ENCODE results near the gene ZNF383. TPM values are rescaled to one million over a fixed set of nuclear protein-coding genes. Genes with fewer than 3 reads are reported as not detected.
"Not testable (repeated sequence)": the region's sequence is repeated elsewhere in the genome, so short reads cannot be mapped to it uniquely, and the experiment has no call there.

Gene ZNF383
- total RNA-seq: 10 to 100 TPM in 1 of 2 donors, 1 to 10 TPM in 1; 9.0 to 19.9 TPM
- 1 to 10 TPM; 2.9 to 6.0 TPM for polyA plus RNA-seq
- long read RNA-seq, donor 1: 0 reads
- long read RNA-seq, donor 2: 0 reads
- long read RNA-seq, donor 3: 0 reads
- long read RNA-seq, donor 4: 0 reads
- long read RNA-seq, donor 5, partial matches to known transcripts: 0 of 1 reads
- long read RNA-seq, donor 5, other reads (novel, unspliced or antisense): 0 of 1 reads

DNA sequence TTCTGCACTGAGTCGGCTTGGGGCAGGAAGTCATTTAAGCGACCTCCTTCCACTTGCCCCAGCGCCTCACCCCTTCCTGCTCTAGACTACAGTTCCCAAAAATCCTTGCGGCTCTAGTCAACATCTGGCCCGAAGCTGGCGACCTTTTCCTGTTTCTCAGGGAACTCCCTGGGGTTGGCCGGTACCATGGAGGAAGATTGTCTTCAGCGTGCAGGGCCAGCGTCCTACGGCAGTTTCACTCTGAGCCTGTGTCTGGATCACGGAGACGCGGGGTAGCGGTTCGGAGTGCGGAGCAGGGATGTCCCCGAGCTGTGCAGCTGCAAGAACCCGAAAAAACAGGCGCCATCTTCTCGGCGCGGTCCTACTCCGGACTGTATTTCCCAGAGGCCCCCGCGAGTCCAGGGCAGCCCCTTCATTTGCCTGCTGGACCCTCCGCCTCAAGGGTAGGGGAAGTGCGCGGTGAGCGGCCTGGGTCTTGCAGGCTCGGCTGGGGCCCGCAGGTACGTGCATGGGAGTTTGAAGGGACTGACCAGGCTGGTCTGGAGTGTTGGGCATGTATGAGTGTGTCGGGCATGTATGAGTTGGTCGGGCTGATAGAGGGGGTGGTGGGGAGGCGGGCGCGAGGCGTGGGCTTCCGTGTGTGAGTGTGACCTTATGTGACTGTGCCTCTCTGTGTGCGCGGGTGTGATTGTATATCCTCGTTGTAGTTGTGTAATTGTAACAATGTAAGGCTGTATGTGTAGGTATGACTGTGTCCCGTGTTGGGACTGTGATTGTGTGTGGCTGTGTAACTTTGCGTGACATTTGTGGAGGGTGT is at the start of gene ZNF383:
Gene ZNF383, plus strand, starts transcription at position 440 of the 817 bp plus-strand sequence. CDS start 12,240 bp downstream, outside the sequence.
- H3K9ac ChIP-seq (ENCODE audit: insufficient read depth in 1 of 2, low read length in 2 of 2): peak within 1 kb of the TSS; percentile 86 to 96
- peaks cover 0 to 7% (median 2%) of the 10 kb centered on the region in 5 donors for H3K4me1 ChIP-seq (ENCODE audit: control insufficient read depth in 5 of 5, insufficient read depth in 5 of 5, low read length in 5 of 5)
- H3K4me3 ChIP-seq: peak within 1 kb of the TSS; percentile 95
- H3K36me3 ChIP-seq (ENCODE audit: control insufficient read depth in 4 of 4, insufficient read depth in 4 of 4, low read length in 4 of 4): peaks cover 2 to 5% (median 4%) of the 10 kb centered on the region in 4 donors
- ATAC-seq (ENCODE audit: insufficient read depth, low FRiP score): peak; percentile 97
- peak within 1 kb of the TSS; percentile 95 to 97 for H3K27ac ChIP-seq (ENCODE audit: low read depth in 1 of 2, low read length in 1 of 2)
- H3K9me3 ChIP-seq (ENCODE audit: control insufficient read depth in 4 of 4, insufficient read depth in 3 of 4, low read length in 3 of 4): peaks cover 0 to 4% (median 0%) of the 10 kb centered on the region in 4 donors
- 1% methylated on average over 44 of the region's 44 CpGs for WGBS, 2 donors
- H3K27me3 ChIP-seq (ENCODE audit: control insufficient read depth in 3 of 3, insufficient read depth in 3 of 3, low read length in 2 of 3): no peaks in the 10 kb centered on the region
- no peak for TF ChIP-seq CTCF (IDR thresholded peaks at IDR 0.05; ENCODE audit: control extremely low read depth, extremely low read depth)
- DNase-seq: peak; percentile 93 to 97 (median 97)

GRCh38 chr19:37172368-37173366 is 45.3 kb upstream of the ZNF383 start, which contains the start of gene ZNF585A:
ZNF585A (minus strand) TSS chr19:37172695; CDS start chr19:37169910, 2,785 bp downstream.
- peak within 1 kb of the TSS; percentile 81 to 99 for H3K9ac ChIP-seq (ENCODE audit: insufficient read depth in 1 of 2, low read length in 2 of 2)
- H3K27ac ChIP-seq (ENCODE audit: low read depth in 1 of 2, low read length in 1 of 2): peak within 1 kb of the TSS; percentile 13 to 74
- peaks cover 0 to 23% (median 12%) of the 10 kb centered on the region in 4 donors for H3K36me3 ChIP-seq (ENCODE audit: control insufficient read depth in 4 of 4, insufficient read depth in 4 of 4, low read length in 4 of 4)
- ATAC-seq (ENCODE audit: insufficient read depth, low FRiP score): peak; percentile 98
- peaks cover 0 to 3% (median 0%) of the 10 kb centered on the region in 5 donors for H3K4me1 ChIP-seq (ENCODE audit: control insufficient read depth in 5 of 5, insufficient read depth in 5 of 5, low read length in 5 of 5)
- peak; percentile 7 for TF ChIP-seq CTCF (IDR thresholded peaks at IDR 0.05; ENCODE audit: control extremely low read depth, extremely low read depth)
- WGBS, 2 donors: 5 to 6% methylated on average over 30 of the region's 30 CpGs
- H3K4me3 ChIP-seq: peak within 1 kb of the TSS; percentile 57
- DNase-seq: peak; percentile 95 to 99 (median 98)
- H3K9me3 ChIP-seq (ENCODE audit: control insufficient read depth in 4 of 4, insufficient read depth in 3 of 4, low read length in 3 of 4): peaks cover 0 to 14% (median 7%) of the 10 kb centered on the region in 4 donors
- no peaks in the 10 kb centered on the region for H3K27me3 ChIP-seq (ENCODE audit: control insufficient read depth in 3 of 3, insufficient read depth in 3 of 3, low read length in 2 of 3)

DNA sequence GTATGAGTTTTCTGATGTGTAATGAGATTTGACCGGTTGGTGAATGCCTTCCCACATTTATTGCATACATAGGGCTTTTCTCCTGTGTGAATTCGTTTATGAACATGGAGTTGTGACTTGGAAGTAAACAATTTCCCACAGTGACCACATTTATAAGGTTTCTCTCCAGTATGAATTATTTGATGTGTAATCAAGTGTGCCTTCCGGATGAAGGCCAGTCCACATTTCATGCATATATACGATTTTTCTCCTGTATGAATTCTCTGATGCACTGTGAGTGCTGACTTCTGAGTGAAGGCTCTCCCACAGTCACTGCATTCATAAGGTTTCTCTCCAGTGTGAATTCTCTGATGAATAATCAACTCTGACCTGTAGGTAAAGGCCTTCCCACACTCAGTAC is 31.9 kb upstream of the ZNF383 start:
- ATAC-seq (ENCODE audit: insufficient read depth, low FRiP score); H3K27ac ChIP-seq (ENCODE audit: low read depth in 1 of 2, low read length in 1 of 2); H3K4me1 ChIP-seq (ENCODE audit: control insufficient read depth in 5 of 5, insufficient read depth in 5 of 5, low read length in 5 of 5); H3K9ac ChIP-seq (ENCODE audit: insufficient read depth in 1 of 2, low read length in 2 of 2); DNase-seq; H3K27me3 ChIP-seq (ENCODE audit: control insufficient read depth in 3 of 3, insufficient read depth in 3 of 3, low read length in 2 of 3); H3K4me3 ChIP-seq: not testable (repeated sequence)
- H3K9me3 ChIP-seq (ENCODE audit: control insufficient read depth in 4 of 4, insufficient read depth in 3 of 4, low read length in 3 of 4): peaks cover 16 to 40% (median 34%) of the 10 kb centered on the region in 4 donors
- WGBS, 2 donors: 99% methylated on average over 4 of the region's 4 CpGs
- peaks cover 15 to 64% (median 42%) of the 10 kb centered on the region in 4 donors for H3K36me3 ChIP-seq (ENCODE audit: control insufficient read depth in 4 of 4, insufficient read depth in 4 of 4, low read length in 4 of 4)

GRCh38 chr19:37195248-37195647 is 22.8 kb upstream of the ZNF383 start:
- Histone ChIP-seq H3K36me3 (ENCODE audit: control insufficient read depth in 4 of 4, insufficient read depth in 4 of 4, low read length in 4 of 4) (peaks cover 16 to 40% (median 29%) of the 10 kb centered on the region in 4 donors), H3K9me3 (ENCODE audit: control insufficient read depth in 4 of 4, insufficient read depth in 3 of 4, low read length in 3 of 4) (peaks cover 0 to 24% (median 4%) of the 10 kb centered on the region in 4 donors)
- not testable (repeated sequence) for H3K4me3 ChIP-seq; H3K27me3 ChIP-seq (ENCODE audit: control insufficient read depth in 3 of 3, insufficient read depth in 3 of 3, low read length in 2 of 3); H3K27ac ChIP-seq (ENCODE audit: low read depth in 1 of 2, low read length in 1 of 2); DNase-seq; H3K9ac ChIP-seq (ENCODE audit: insufficient read depth in 1 of 2, low read length in 2 of 2); ATAC-seq (ENCODE audit: insufficient read depth, low FRiP score); H3K4me1 ChIP-seq (ENCODE audit: control insufficient read depth in 5 of 5, insufficient read depth in 5 of 5, low read length in 5 of 5)
- WGBS, 2 donors: 95 to 96% methylated on average over 4 of the region's 4 CpGs

DNA sequence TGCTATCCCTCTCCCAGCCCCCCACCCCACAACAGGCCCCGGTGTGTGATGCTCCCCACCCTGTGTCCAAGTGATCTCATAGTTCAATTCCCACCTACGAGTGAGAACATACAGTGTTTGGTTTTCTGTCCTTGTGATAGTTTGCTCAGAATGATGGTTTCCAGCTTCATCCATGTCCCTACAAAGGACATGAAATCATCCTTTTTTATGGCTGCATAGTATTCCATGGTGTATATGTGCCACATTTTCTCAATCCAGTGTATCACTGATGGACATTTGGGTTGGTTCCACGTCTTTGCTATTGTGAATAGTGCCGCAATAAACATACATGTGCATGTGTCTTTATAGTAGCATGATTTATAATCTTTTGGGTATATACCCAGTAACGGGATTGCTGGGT is 20.9 kb upstream of the ZNF383 start:
- not testable (repeated sequence) for H3K4me1 ChIP-seq (ENCODE audit: control insufficient read depth in 5 of 5, insufficient read depth in 5 of 5, low read length in 5 of 5); ATAC-seq (ENCODE audit: insufficient read depth, low FRiP score); H3K27ac ChIP-seq (ENCODE audit: low read depth in 1 of 2, low read length in 1 of 2); DNase-seq; H3K4me3 ChIP-seq; H3K27me3 ChIP-seq (ENCODE audit: control insufficient read depth in 3 of 3, insufficient read depth in 3 of 3, low read length in 2 of 3); H3K9ac ChIP-seq (ENCODE audit: insufficient read depth in 1 of 2, low read length in 2 of 2)
- 97 to 99% methylated on average over 4 to 5 of the region's 5 CpGs for WGBS, 2 donors
- H3K36me3 ChIP-seq (ENCODE audit: control insufficient read depth in 4 of 4, insufficient read depth in 4 of 4, low read length in 4 of 4): peaks cover 13 to 30% (median 23%) of the 10 kb centered on the region in 4 donors
- peaks cover 0 to 18% (median 3%) of the 10 kb centered on the region in 4 donors for H3K9me3 ChIP-seq (ENCODE audit: control insufficient read depth in 4 of 4, insufficient read depth in 3 of 4, low read length in 3 of 4)
